HCT116 (cell line): ENCODE measurements around the gene TARBP1. TPM values are rescaled to one million over a fixed set of nuclear protein-coding genes. Genes with fewer than 3 reads are reported as not detected.

Experiments used
- ATAC-seq: fragments of 200-7000 bp; cut with Tn5 transposase; 2 replicates; pipeline ENCODE4 v1.9.1; 2020; ENCODE audit warnings: mild to moderate bottlenecking, moderate library complexity
- BruUV-seq: library from RNA; stranded (reverse); fragments of 400-500 nt; replicated peaks from 2 replicates; lab custom pipeline; 2021; lab: Mats Ljungman, UMichigan
- CTCF ChIA-PET: fragments of 300-600 bp; sonication (Branson Sonifier 250); formaldehyde crosslinking; loops from one replicate; lab custom pipeline; 2021; ENCODE audit warnings: antibody characterized with exemption; lab: Charles Lee
- POLR2A ChIA-PET: fragments of 300-600, 350-600 bp; sonication (Branson Sonifier 250); formaldehyde crosslinking; loops from one replicate; lab custom pipeline; 2021; ENCODE audit warnings: antibody characterized with exemption; lab: Charles Lee
- RAD21 ChIA-PET, 2 experiments: fragments of 300-600 bp; sonication (Branson Sonifier 250); formaldehyde crosslinking; loops; one replicate each; lab custom pipeline; 2023; ENCODE audit warnings: low total read pairs in 2 of 2; ENCODE audit not compliant: uncharacterized antibody in 2 of 2, unreplicated experiment in 2 of 2, low non-redundant PET in 1 of 2; lab: Charles Lee
- DNase-seq: peaks from one replicate; pipeline ENCODE4 v3.0.0-alpha.2; 2010; ENCODE audit warnings: low read depth, low spot score
- H2AFZ ChIP-seq: fragments of 200-600 bp; shearing (Covaris generic), sonication (generic); 2 replicates; pipeline ENCODE4 v1.6.1; 2017; ENCODE audit warnings: low read depth, mixed run types, mixed read lengths, antibody characterized with exemption, low read length; ENCODE audit not compliant: poor library complexity, severe bottlenecking
- H3K27ac ChIP-seq: 2 replicates; pipeline ENCODE4 v1.5.1; 2012; ENCODE audit warnings: low read depth, low read length
- H3K27me3 ChIP-seq: fragments of 200-600 bp; sonication (generic); 2 replicates; pipeline ENCODE4 v1.6.1; 2016; ENCODE audit warnings: mixed run types, low read length, mixed read lengths; ENCODE audit not compliant: insufficient read depth
- H3K36me3 ChIP-seq, 2 experiments: fragments of 200-500 bp in 1 of 2; fragments of 200-600 bp in 1 of 2; sonication (Bioruptor generic) in 1 of 2; sonication (generic) in 1 of 2; 2 replicates each; pipeline versions ENCODE4 v1.5.1 to v1.6.1; 2014 to 2016; ENCODE audit warnings: low read length in 2 of 2, inconsistent platforms in 1 of 2, mixed read lengths in 1 of 2, mixed run types in 1 of 2; ENCODE audit not compliant: insufficient read depth in 2 of 2, control insufficient read depth in 1 of 2
- H3K4me1 ChIP-seq, 2 experiments: fragments of 200-600 bp in 1 of 2; sonication (generic) in 1 of 2; 2 replicates each; pipeline versions ENCODE4 v1.5.1 to v1.6.1; 2012 to 2017; ENCODE audit warnings: low read length in 2 of 2, inconsistent platforms in 1 of 2, mild to moderate bottlenecking in 1 of 2, mixed read lengths in 1 of 2, mixed run types in 1 of 2, moderate library complexity in 1 of 2; ENCODE audit not compliant: insufficient read depth in 2 of 2, control insufficient read depth in 1 of 2
- H3K4me2 ChIP-seq: fragments of 200-600 bp; sonication (generic); 2 replicates; pipeline ENCODE4 v1.6.1; 2017; ENCODE audit warnings: mixed run types, low read length, mixed read lengths
- H3K4me3 ChIP-seq, 2 experiments: fragments of 200-600 bp in 1 of 2; sonication (generic) in 1 of 2; replicated peaks in 1 of 2; 2 replicates each; pipeline ENCODE4 v1.5.1; 2011 to 2016; ENCODE audit warnings: low read length in 2 of 2, control low read depth in 1 of 2, low read depth in 1 of 2, mild to moderate bottlenecking in 1 of 2, mixed read lengths in 1 of 2, mixed run types in 1 of 2
- H3K79me2 ChIP-seq: fragments of 200-600 bp; sonication (generic); 2 replicates; pipeline ENCODE4 v1.6.1; 2017; ENCODE audit warnings: mild to moderate bottlenecking, mixed run types, low read length, moderate library complexity, mixed read lengths; ENCODE audit not compliant: insufficient read depth
- H3K9ac ChIP-seq: fragments of 200-600 bp; sonication (generic); 2 replicates; pipeline ENCODE4 v1.6.1; 2016; ENCODE audit warnings: low read length, mixed read lengths
- H3K9me2 ChIP-seq: fragments of 200-600 bp; sonication (generic), shearing (Covaris generic); 2 replicates; pipeline ENCODE4 v1.6.1; 2017; ENCODE audit warnings: mixed run types, mild to moderate bottlenecking, moderate library complexity; ENCODE audit not compliant: insufficient read depth
- H3K9me3 ChIP-seq, 2 experiments: fragments of 200-500 bp in 1 of 2; fragments of 200-600 bp in 1 of 2; sonication (Bioruptor generic) in 1 of 2; sonication (generic) in 1 of 2; 2 replicates each; pipeline ENCODE4 v1.6.1; 2014 to 2017; ENCODE audit warnings: low read length in 2 of 2, mixed read lengths in 2 of 2, inconsistent platforms in 1 of 2, low read depth in 1 of 2, mild to moderate bottlenecking in 1 of 2, mixed run types in 1 of 2, moderate library complexity in 1 of 2; ENCODE audit not compliant: control insufficient read depth in 1 of 2, insufficient read depth in 1 of 2
- H4K20me1 ChIP-seq: fragments of 200-600 bp; sonication (generic), shearing (Covaris generic); 2 replicates; pipeline ENCODE4 v1.6.1; 2017; ENCODE audit warnings: mixed run types, mild to moderate bottlenecking, moderate library complexity; ENCODE audit not compliant: insufficient read depth
- CBX3 ChIP-seq: IDR thresholded peaks from 2 replicates; pipeline ENCODE4 v1.6.1; 2012; ENCODE audit warnings: low read depth
- CEBPB ChIP-seq: IDR thresholded peaks from 2 replicates; pipeline ENCODE4 v1.6.1; 2012; ENCODE audit warnings: low read depth
- CTCF ChIP-seq, 3 experiments: fragments of 200-600 bp in 1 of 3; sonication (generic) in 1 of 3; IDR thresholded peaks in 2 of 3; conservative IDR thresholded peaks in 1 of 3; 2 replicates each; pipeline ENCODE4 v1.5.1; 2012 to 2017; ENCODE audit warnings: low read depth in 2 of 3, low read length in 2 of 3, antibody characterized with exemption in 1 of 3, borderline replicate concordance in 1 of 3, control low read depth in 1 of 3, mild to moderate bottlenecking in 1 of 3, mixed read lengths in 1 of 3, mixed run types in 1 of 3, moderate library complexity in 1 of 3; ENCODE audit not compliant: insufficient read depth in 1 of 3
- EZH2 ChIP-seq: fragments of 200-600 bp; sonication (generic); IDR thresholded peaks from 2 replicates; pipeline ENCODE4 v1.6.1; 2017; ENCODE audit warnings: antibody characterized with exemption, mixed run types
- EZH2phosphoT487 ChIP-seq: fragments of 200-600 bp; IDR thresholded peaks from 2 replicates; pipeline ENCODE4 v1.6.1; 2018; ENCODE audit warnings: antibody characterized with exemption, borderline replicate concordance
- FOSL1 ChIP-seq: IDR thresholded peaks from 2 replicates; pipeline ENCODE4 v1.6.1; 2012; ENCODE audit warnings: low read depth
- JUND ChIP-seq: IDR thresholded peaks from 2 replicates; pipeline ENCODE4 v1.6.1; 2012
- MAX ChIP-seq: IDR thresholded peaks from 2 replicates; pipeline ENCODE4 v1.6.1; 2012
- POLR2A ChIP-seq: IDR thresholded peaks from 2 replicates; pipeline ENCODE4 v1.7.0; 2011; ENCODE audit warnings: borderline replicate concordance; ENCODE audit not compliant: insufficient read depth, insufficient read length; ENCODE audit errors: extremely low read depth
- RAD21 ChIP-seq: IDR thresholded peaks from 2 replicates; pipeline ENCODE4 v1.6.1; 2012; ENCODE audit warnings: low read depth, mild to moderate bottlenecking
- SP1 ChIP-seq: IDR thresholded peaks from 2 replicates; pipeline ENCODE4 v1.6.1; 2012; ENCODE audit warnings: low read depth
- SRF ChIP-seq: IDR thresholded peaks from 2 replicates; pipeline ENCODE4 v1.6.1; 2012; ENCODE audit warnings: low read depth
- TCF7L2 ChIP-seq: IDR thresholded peaks from 2 replicates; pipeline ENCODE4 v1.7.0; 2011; ENCODE audit warnings: borderline replicate concordance, inconsistent platforms; ENCODE audit not compliant: insufficient read depth, insufficient read length; ENCODE audit errors: extremely low read depth
- ZFX ChIP-seq: fragments of 450-650 bp; IDR thresholded peaks from 2 replicates; pipeline ENCODE4 v1.6.1; 2017
- intact Hi-C: fragments of 100-400 bp; cut with micrococcal nuclease; formaldehyde crosslinking; loops from 2 replicates; pipeline ENCODE4 v1.10.0; 2022
- total RNA-seq: library from RNA; stranded (reverse); gene quantifications from one replicate; pipeline ENCODE4 v1.2.1, GENCODE V29; 2021; ENCODE audit not compliant: unreplicated experiment
- TF ChIP-seq, protein P1 (sequence below): IDR thresholded peaks from 2 replicates; pipeline ENCODE4 v1.6.1; 2012

TARBP1 gene
- total RNA-seq, 1 experiment from 2014 or later, result 17.2 TPM

- Histone ChIP-seq H3K4me2 (no peak overlapping the region), H3K79me2 (no peaks in the 10 kb centered on the region), H4K20me1 (no peaks in the 10 kb centered on the region), H3K4me1 (no peaks in the 10 kb centered on the region), H3K9me2 (no peaks in the 10 kb centered on the region), H3K9ac (no peak overlapping the region), H3K27ac (no peak overlapping the region), H3K4me3 (no peak overlapping the region), H3K27me3 (no peaks in the 10 kb centered on the region), H2AFZ (no peak overlapping the region), H3K9me3 (no peaks in the 10 kb centered on the region), H3K36me3 (peaks cover 0 to 2% of the 10 kb centered on the region in 2 experiments; a peak in 1 of 4 replicates)
- ChIA-PET POLR2A (no interaction called here), RAD21 (no interaction called here), CTCF (interaction anchor here (0.5 kb wide), 1 partner anchor 96 kb away, joined by 4 read pairs; no protein-coding TSS in a partner anchor)
- no peak for TF ChIP-seq MAX
- no peak for TF ChIP-seq POLR2A
- TF ChIP-seq, protein P1, sequence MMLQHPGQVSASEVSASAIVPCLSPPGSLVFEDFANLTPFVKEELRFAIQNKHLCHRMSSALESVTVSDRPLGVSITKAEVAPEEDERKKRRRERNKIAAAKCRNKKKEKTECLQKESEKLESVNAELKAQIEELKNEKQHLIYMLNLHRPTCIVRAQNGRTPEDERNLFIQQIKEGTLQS, result no peak
- TF ChIP-seq CTCF (IDR thresholded peaks at IDR 0.05 in 2 of 3, conservative IDR thresholded peaks at IDR 0.05 in 1 of 3; ENCODE audit: borderline replicate concordance in 1 of 3, insufficient read depth in 1 of 3, low read depth in 2 of 3, low read length in 2 of 3), result no peak
- BruUV-seq, result no TSS peak
- intact Hi-C loops, result no loop called here
- no peak for ATAC-seq
- no peak for DNase-seq
Measured at GRCh38 chr1:234433563-234434285, 45.3 kb downstream of the TARBP1 start.

DNA sequence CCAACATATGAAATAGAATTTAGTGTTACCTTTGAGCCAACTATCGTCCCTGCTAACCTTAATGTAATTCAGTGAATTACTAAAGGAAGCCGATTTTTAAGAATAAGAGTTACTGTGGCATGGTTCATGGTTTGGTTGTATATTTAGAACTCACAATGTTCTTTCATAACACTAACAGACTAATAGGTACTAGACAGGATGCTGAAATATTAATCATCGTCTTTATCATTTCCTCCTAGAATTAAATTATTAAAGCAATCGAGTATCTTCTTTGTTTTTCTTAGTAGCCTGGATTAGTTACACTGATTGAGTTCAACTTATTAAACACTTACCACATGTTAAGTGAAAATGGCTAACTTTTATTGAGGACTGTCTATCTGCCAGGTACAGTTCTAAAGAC is 47.7 kb downstream of the TARBP1 start:
- ChIA-PET CTCF (no interaction called here), POLR2A (no interaction called here), RAD21 (no interaction called here)
- Histone ChIP-seq H2AFZ (no peak overlapping the region), H3K36me3 (peaks cover 0 to 2% of the 10 kb centered on the region in 2 experiments; a peak in 2 of 4 replicates), H3K9me3 (no peaks in the 10 kb centered on the region), H3K27me3 (no peaks in the 10 kb centered on the region), H3K9me2 (no peaks in the 10 kb centered on the region), H3K9ac (no peak overlapping the region), H4K20me1 (no peaks in the 10 kb centered on the region), H3K27ac (no peak overlapping the region), H3K4me3 (no peak overlapping the region), H3K79me2 (no peaks in the 10 kb centered on the region), H3K4me1 (no peaks in the 10 kb centered on the region), H3K4me2 (no peak overlapping the region)
- ATAC-seq (no peak), DNase-seq (no peak)
- TF ChIP-seq POLR2A (no peak), EZH2phosphoT487 (no peak), JUND (no peak), MAX (no peak), ZFX (no peak), TCF7L2 (no peak), CBX3 (no peak), RAD21 (no peak), FOSL1 (no peak), SRF (no peak), SP1 (no peak), CTCF (IDR thresholded peaks at IDR 0.05 in 2 of 3, conservative IDR thresholded peaks at IDR 0.05 in 1 of 3; ENCODE audit: borderline replicate concordance in 1 of 3, insufficient read depth in 1 of 3, low read depth in 2 of 3, low read length in 2 of 3) (no peak), EZH2 (no peak), CEBPB (no peak)
- intact Hi-C loops, result no loop called here
- no TSS peak for BruUV-seq
